HG03025 (cell line): ENCODE data around the gene DLG5.

ENCODE experiments used
- ATAC-seq: cut with Tn5 transposase; IDR thresholded peaks from one replicate; pipeline ENCODE4 v1.9.1; 2021; ENCODE audit warnings: mild to moderate bottlenecking, moderate library complexity; ENCODE audit not compliant: unreplicated experiment, low FRiP score

Gene DLG5, protein sequence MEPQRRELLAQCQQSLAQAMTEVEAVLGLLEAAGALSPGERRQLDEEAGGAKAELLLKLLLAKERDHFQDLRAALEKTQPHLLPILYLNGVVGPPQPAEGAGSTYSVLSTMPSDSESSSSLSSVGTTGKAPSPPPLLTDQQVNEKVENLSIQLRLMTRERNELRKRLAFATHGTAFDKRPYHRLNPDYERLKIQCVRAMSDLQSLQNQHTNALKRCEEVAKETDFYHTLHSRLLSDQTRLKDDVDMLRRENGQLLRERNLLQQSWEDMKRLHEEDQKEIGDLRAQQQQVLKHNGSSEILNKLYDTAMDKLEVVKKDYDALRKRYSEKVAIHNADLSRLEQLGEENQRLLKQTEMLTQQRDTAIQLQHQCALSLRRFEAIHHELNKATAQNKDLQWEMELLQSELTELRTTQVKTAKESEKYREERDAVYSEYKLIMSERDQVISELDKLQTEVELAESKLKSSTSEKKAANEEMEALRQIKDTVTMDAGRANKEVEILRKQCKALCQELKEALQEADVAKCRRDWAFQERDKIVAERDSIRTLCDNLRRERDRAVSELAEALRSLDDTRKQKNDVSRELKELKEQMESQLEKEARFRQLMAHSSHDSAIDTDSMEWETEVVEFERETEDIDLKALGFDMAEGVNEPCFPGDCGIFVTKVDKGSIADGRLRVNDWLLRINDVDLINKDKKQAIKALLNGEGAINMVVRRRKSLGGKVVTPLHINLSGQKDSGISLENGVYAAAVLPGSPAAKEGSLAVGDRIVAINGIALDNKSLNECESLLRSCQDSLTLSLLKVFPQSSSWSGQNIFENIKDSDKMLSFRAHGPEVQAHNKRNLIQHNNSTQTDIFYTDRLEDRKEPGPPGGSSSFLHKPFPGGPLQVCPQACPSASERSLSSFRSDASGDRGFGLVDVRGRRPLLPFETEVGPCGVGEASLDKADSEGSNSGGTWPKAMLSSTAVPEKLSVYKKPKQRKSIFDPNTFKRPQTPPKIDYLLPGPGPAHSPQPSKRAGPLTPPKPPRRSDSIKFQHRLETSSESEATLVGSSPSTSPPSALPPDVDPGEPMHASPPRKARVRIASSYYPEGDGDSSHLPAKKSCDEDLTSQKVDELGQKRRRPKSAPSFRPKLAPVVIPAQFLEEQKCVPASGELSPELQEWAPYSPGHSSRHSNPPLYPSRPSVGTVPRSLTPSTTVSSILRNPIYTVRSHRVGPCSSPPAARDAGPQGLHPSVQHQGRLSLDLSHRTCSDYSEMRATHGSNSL (N-terminal part only)

GRCh38 chr10:77926566-77927401 is at the start of gene DLG5:
TSS of gene DLG5 (minus strand) at chr10:77926755. CDS start at chr10:77926520, 235 bp downstream.
- ATAC-seq = no peak

DNA sequence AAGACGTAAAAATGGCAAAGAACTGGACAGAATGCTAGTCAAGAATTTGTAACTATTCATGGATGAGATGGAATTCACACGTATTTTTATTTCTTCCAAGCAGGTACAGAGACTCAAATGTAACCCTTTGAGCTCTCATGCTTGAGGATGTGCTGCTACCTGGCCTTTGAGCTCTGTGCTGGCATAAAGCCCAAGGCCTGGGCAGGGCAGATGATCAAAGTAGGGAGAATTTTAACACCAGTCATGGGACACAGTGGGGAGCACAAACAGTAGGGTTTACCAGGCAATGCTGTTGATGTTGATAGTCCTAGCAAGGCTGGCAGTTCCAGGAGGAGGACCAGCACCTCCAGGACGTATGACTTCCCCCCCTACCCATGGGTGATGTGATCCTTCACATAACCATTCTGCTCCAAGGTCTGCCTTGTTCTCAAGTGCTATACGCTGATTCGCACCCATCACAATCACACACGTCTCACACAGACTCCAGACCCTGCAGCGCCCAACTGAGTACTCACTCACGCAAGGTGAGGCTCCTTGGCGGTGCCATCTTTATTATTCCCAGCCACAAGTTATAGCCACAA is 48.6 kb upstream of the DLG5 start:
- ATAC-seq = no peak

DNA sequence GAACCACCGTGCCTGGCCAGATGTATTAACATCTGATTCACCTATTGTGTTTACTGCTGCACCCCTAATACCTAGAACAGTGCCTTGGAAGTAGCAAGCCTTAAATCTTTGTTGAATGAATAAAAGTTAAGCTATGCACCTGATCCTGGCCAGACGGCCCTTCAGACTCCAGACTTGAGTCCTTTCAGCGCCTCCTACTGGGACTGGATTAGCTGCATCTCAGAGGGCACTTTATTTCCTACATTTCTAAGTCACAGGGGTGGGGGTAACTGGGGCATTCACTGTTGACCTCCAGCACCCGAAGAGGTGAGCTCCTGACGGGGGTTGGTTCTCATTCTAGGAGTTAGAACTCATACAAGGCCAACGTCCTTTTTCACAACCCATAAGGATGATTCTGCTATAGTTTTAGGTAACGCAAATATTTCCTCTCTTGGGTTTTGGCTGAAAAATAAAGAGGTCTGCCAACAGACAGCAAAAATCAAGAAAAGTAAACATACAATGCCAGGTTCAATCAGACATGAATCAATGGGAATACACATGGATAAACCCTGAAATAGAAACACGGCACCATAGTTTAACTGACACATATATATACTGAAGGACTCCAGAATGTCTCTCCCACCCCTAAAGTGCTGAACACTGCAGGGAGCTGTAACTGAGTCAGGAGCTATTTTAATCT is 48.0 kb upstream of the DLG5 start:
- no peak for ATAC-seq

DNA sequence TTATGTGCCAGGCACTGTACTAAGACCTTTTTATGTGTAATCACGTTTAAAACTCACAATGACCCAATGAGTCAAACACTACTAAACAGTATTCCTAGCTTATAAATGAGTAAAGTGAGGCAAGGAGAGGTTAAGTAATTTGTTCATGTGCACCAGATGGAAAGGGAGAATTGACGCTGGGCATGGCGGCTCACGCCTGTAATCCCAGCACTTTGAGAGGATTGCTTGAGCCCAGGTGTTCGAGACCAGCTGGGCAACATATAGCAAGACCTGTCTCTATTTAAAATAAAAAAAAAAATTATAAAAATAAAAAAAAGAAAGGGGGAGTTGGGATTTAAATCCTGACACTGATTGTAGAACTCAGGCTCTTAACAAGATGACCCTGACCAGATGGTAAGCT is 46.7 kb upstream of the DLG5 start:
- ATAC-seq = no peak

- no peak for ATAC-seq
Observed at GRCh38 chr10:77972148-77972547, 45.6 kb upstream of the DLG5 start.

GRCh38 chr10:77971804-77972144 is 45.2 kb upstream of the DLG5 start:
- ATAC-seq = no peak

- ATAC-seq = no peak
Observed at GRCh38 chr10:77970869-77971803, 44.6 kb upstream of the DLG5 start.

DNA sequence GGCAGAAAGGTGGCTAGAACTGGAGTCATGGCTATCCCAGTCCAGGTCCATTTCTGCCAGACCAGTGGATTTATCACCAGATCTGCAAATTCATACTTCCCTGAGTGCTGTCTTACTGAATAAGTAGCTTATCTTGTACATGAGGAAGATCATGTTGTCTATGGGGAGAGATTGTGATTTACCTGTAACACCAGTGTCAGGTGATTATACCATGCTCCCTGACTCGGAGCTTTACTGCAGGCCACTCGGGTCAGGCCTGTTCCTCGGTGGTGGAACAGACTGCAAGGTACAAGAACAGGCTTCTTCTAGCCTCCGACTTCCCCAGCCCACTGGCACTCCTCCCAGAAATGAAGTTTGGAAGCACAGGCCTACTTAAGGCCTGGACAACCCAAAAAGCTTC is 42.6 kb upstream of the DLG5 start:
- no peak for ATAC-seq

- no peak for ATAC-seq
Observed at GRCh38 chr10:77967611-77968022, 41.1 kb upstream of the DLG5 start.

DNA sequence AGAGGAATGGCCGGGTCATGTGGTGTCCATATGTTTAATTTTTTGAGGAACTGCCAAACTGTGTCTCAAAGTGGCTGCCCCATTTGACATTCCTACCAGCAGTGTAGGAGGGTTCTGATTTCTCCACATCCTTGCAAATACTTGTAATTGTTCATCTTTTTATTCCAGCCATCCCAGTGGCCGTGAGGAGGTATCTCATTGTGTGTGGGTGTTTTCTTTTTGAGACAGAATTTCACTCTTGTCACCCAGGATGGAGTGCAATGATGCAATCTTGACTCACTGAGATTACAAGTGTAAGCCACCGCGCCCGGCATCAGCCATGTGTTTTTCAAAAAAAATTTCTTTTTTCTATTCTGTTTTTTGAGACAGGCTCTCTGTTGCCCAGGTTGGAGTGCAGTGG is 38.7 kb upstream of the DLG5 start:
- no peak for ATAC-seq

DNA sequence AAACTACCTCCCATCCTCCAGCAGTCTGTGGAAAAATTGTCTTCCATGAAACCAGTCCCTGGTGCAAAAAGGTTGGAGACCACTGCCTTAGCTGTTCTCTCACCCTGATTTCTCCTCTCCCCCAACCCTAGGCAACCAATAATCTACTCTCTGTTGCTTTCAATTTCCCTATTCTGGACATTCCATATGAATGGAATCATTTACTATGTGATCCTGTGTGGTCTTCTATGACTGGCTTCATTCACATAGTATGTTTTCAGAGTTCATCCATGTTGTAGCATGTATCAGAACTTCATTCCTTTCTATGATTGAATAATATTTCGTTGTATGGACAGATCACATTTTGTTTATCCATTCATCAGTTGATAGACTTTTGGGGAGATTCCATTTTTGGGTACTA is 38.3 kb upstream of the DLG5 start:
- ATAC-seq = no peak

GRCh38 chr10:77963901-77964300 is 37.3 kb upstream of the DLG5 start:
- no peak for ATAC-seq

- no peak for ATAC-seq
Observed at GRCh38 chr10:77962350-77963146, 36.0 kb upstream of the DLG5 start.

DNA sequence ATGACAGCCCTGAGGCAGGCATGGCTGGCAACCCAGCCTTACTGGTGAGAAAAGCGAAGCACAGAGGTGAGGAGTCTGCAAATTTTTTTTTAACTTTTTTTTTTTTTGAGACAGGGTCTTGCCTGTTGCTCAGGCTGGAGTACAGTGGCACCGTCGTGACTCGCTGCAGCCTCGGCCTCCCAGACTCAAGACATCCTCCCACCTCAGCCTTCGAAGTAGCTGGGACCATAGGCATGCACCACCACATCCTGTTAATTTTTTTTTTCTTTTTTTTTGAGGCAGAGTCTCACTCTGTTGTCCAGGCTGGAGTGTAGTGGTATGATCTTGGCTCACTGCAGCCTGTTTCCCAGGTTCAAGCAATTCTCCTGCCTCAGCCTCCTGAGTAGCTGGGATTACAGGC is 35.1 kb upstream of the DLG5 start:
- ATAC-seq = no peak

- ATAC-seq = no peak
Observed at GRCh38 chr10:77960829-77961329, 34.3 kb upstream of the DLG5 start.

GRCh38 chr10:77959887-77960455 is 33.4 kb upstream of the DLG5 start:
- ATAC-seq = no peak

GRCh38 chr10:77959384-77959783 is 32.8 kb upstream of the DLG5 start:
- no peak for ATAC-seq
